Thyroid gland (tissue), 4 donors: ENCODE results near the gene GPS1. TPM values are rescaled to one million over a fixed set of nuclear protein-coding genes. Genes with fewer than 3 reads are reported as not detected.
A peak's percentile ranks its signal among the peaks of the same experiment; 100 is the strongest.

ENCODE experiments used
- DNase-seq, 2 donors: peaks; one replicate each; pipeline ENCODE4 v3.0.0-alpha.2; 2019
- H3K27ac ChIP-seq, 3 donors: fragments of 200-600 bp; sonication (generic); 1 replicate in 2 of 3; 2 replicates in 1 of 3; pipeline ENCODE4 v1.5.1; 2016 to 2019; ENCODE audit warnings: mild to moderate bottlenecking in 1 of 3, moderate library complexity in 1 of 3
- H3K27me3 ChIP-seq: fragments of 200-600 bp; sonication (generic); one replicate; pipeline ENCODE4 v1.5.1; 2019
- H3K36me3 ChIP-seq, 2 donors: fragments of 200-600 bp; sonication (generic); one replicate each; pipeline ENCODE4 v1.5.1; 2016 to 2019
- H3K4me1 ChIP-seq, 2 donors: fragments of 200-600 bp; sonication (generic); one replicate each; pipeline ENCODE4 v1.5.1; 2017 to 2019
- H3K4me3 ChIP-seq, 3 donors: fragments of 200-600 bp; sonication (generic); replicated peaks in 1 of 3; 1 replicate in 2 of 3; 2 replicates in 1 of 3; pipeline ENCODE4 v1.5.1; 2016; ENCODE audit warnings: mild to moderate bottlenecking in 1 of 3
- H3K9me3 ChIP-seq: fragments of 200-600 bp; sonication (generic); one replicate; pipeline ENCODE4 v1.5.1; 2017
- POLR2A ChIP-seq, 2 donors: fragments of 450-650 bp; IDR thresholded peaks; one replicate each; pipeline ENCODE4 v1.6.1; 2017; ENCODE audit warnings: antibody characterized with exemption in 2 of 2, mild to moderate bottlenecking in 2 of 2, moderate library complexity in 1 of 2
- WGBS, 2 donors: methylation state at CpG; one replicate each; pipeline ENCODE4 v1.1.5; 2017; 5-methylcytosine and 5-hydroxymethylcytosine counted together
- intact Hi-C: fragments of 100-400 bp; cut with DNase I; formaldehyde crosslinking; loops from one replicate; pipeline ENCODE4 v1.15.1; 2023
- total RNA-seq, 4 donors: library from RNA; depleted of rRNA; stranded (reverse); fragments of >200 nt; gene quantifications; one replicate each; pipeline ENCODE4 v1.2.3, GENCODE V29; 2016
- TF ChIP-seq, protein P1 (sequence below), 6 experiments: fragments of 200-600 bp in 3 of 6; fragments of 450-650 bp in 3 of 6; sonication (generic) in 3 of 6; IDR thresholded peaks; one replicate each; pipeline ENCODE4 v1.5.1; 2016 to 2019; ENCODE audit warnings: antibody characterized with exemption in 6 of 6, mild to moderate bottlenecking in 2 of 6, inconsistent platforms in 1 of 6, moderate library complexity in 1 of 6

The GPS1 gene
- total RNA-seq, 4 donors from 2014 or later, result 80.1 to 164 (median 102) TPM

DNA sequence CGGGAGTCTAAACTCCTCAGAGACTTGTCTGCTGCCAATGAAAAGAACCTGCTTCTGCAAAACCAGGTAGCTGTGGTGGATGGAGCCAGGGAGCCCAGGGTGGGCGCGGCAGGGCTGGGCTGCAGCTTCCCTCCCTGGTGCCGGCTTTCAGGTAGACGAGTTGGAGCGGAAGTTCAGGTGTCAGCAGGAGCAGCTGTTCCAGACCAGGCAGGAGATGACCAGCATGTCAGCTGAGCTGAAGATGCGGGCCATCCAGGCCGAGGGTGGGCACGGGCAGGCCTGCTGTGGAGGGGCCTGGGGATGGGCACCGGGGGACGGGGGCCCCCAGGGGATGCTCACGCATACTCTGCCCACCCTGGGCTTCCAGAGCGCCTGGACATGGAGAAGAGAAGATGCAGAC lies 23.5 kb upstream of the GPS1 start:
- Histone ChIP-seq H3K4me3 (no peak overlapping the region), H3K27me3 (no peaks in the 10 kb centered on the region), H3K36me3 (no peaks in the 10 kb centered on the region), H3K9me3 (no peaks in the 10 kb centered on the region), H3K27ac (no peak overlapping the region), H3K4me1 (peaks cover 39 to 46% of the 10 kb centered on the region in 2 donors)
- TF ChIP-seq, protein P1, sequence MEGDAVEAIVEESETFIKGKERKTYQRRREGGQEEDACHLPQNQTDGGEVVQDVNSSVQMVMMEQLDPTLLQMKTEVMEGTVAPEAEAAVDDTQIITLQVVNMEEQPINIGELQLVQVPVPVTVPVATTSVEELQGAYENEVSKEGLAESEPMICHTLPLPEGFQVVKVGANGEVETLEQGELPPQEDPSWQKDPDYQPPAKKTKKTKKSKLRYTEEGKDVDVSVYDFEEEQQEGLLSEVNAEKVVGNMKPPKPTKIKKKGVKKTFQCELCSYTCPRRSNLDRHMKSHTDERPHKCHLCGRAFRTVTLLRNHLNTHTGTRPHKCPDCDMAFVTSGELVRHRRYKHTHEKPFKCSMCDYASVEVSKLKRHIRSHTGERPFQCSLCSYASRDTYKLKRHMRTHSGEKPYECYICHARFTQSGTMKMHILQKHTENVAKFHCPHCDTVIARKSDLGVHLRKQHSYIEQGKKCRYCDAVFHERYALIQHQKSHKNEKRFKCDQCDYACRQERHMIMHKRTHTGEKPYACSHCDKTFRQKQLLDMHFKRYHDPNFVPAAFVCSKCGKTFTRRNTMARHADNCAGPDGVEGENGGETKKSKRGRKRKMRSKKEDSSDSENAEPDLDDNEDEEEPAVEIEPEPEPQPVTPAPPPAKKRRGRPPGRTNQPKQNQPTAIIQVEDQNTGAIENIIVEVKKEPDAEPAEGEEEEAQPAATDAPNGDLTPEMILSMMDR (IDR thresholded peaks at IDR 0.05), result no peak
- no peak for TF ChIP-seq POLR2A (IDR thresholded peaks at IDR 0.05)
- no peak for DNase-seq
- intact Hi-C loops, result loop anchor here (5.0 kb wide), 2 partner anchors 74 to 294 kb away; no protein-coding TSS in a partner anchor
- WGBS, 2 donors, result 94 to 95% methylated on average over 11 to 12 of the region's 13 CpGs

DNA sequence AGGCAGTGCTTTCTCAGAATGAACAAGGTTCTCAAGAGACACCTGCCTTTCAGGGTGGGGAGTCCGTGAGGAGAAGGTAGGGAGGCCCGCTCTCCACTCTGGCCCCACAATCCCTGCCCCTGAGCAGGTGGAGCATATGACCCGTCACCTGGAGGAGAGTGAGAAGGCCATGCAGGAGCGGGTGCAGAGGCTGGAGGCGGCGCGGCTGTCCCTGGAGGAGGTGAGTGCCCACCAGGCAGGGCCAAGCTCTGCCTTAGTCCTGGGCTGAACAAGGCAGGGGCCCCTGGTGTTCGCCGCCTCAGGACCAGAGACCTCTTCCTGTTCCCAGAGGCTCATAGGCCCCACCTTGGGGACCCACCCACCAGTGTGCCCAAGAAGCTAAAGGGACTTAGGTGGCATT lies 22.7 kb upstream of the GPS1 start:
- no peak for DNase-seq
- Histone ChIP-seq H3K27me3 (no peaks in the 10 kb centered on the region), H3K4me1 (peaks cover 33 to 41% of the 10 kb centered on the region in 2 donors), H3K9me3 (no peaks in the 10 kb centered on the region), H3K4me3 (no peak overlapping the region), H3K27ac (peak overlapping the region; percentile 56 to 65 (median 62)), H3K36me3 (no peaks in the 10 kb centered on the region)
- TF ChIP-seq, protein P1 (IDR thresholded peaks at IDR 0.05), result no peak
- TF ChIP-seq POLR2A (IDR thresholded peaks at IDR 0.05), result no peak
- 87 to 92% methylated on average over 4 to 8 of the region's 9 CpGs for WGBS, 2 donors
- intact Hi-C loops, result loop anchor here (5.0 kb wide), 2 partner anchors 73 to 293 kb away; no protein-coding TSS in a partner anchor

DNA sequence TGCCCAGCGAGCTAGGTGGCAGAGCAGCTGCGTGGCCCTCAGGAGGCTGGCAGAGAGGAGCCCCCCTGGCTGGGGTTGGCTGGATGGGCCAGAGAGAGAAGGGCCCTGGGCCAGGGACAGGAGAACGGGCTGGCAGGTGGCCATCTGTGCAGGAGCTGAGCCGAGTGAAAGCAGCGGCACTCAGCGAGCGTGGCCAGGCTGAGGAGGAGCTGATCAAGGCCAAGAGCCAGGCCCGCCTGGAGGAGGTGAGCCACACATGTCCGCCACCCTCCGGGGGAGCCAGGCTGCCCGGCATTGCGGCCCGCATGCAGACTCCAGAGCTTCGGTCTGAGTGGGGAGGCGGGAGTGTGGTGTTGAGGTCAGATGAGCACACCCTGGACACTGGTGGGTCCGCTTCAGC lies 22.3 kb upstream of the GPS1 start:
- no peaks in the 10 kb centered on the region for H3K27me3 ChIP-seq
- intact Hi-C loops, result loop anchor here (5.0 kb wide), 2 partner anchors 73 to 293 kb away; no protein-coding TSS in a partner anchor
- no peaks in the 10 kb centered on the region for H3K9me3 ChIP-seq
- peak; percentile 98 for DNase-seq
- peaks cover 29 to 37% of the 10 kb centered on the region in 2 donors for H3K4me1 ChIP-seq
- WGBS, 2 donors, result 34 to 61% methylated on average over 3 to 8 of the region's 16 CpGs
- peak overlapping the region; percentile 56 to 65 (median 62) for H3K27ac ChIP-seq
- no peak for TF ChIP-seq POLR2A (IDR thresholded peaks at IDR 0.05)
- TF ChIP-seq, protein P1 (IDR thresholded peaks at IDR 0.05), result peak in 1 of 6 experiments; percentile 2
- H3K36me3 ChIP-seq, result no peaks in the 10 kb centered on the region
- no peak overlapping the region for H3K4me3 ChIP-seq

GRCh38 chr17:82029990-82030469 lies 21.7 kb upstream of the GPS1 start:
- H3K4me1 ChIP-seq, result peaks cover 28 to 36% of the 10 kb centered on the region in 2 donors
- no peak for TF ChIP-seq POLR2A (IDR thresholded peaks at IDR 0.05)
- TF ChIP-seq, protein P1 (IDR thresholded peaks at IDR 0.05), result no peak
- no peaks in the 10 kb centered on the region for H3K36me3 ChIP-seq
- intact Hi-C loops, result loop anchor here (2.0 to 5.0 kb wide), 3 partner anchors 72 to 292 kb away; no protein-coding TSS in a partner anchor
- H3K27ac ChIP-seq, result peak overlapping the region; percentile 40 to 65 (median 43)
- H3K27me3 ChIP-seq, result no peaks in the 10 kb centered on the region
- no peaks in the 10 kb centered on the region for H3K9me3 ChIP-seq
- 33 to 51% methylated on average over 15 to 23 of the region's 31 CpGs for WGBS, 2 donors
- no peak for DNase-seq
- H3K4me3 ChIP-seq, result no peak overlapping the region
